IPS-20b (cell line): Measurements from ENCODE around the gene VCPKMT.
A peak's percentile ranks its signal among the peaks of the same experiment; 100 is the strongest.

ENCODE experiments used
- H3K27ac ChIP-seq: one replicate; pipeline ENCODE4 v1.5.1; 2013; ENCODE audit warnings: low read length
- H3K27me3 ChIP-seq: 2 replicates; pipeline ENCODE4 v1.6.1; 2013; ENCODE audit warnings: mild to moderate bottlenecking, low read length, inconsistent platforms; ENCODE audit not compliant: insufficient read depth
- H3K36me3 ChIP-seq: 2 replicates; pipeline ENCODE4 v1.6.1; 2013; ENCODE audit warnings: low read depth, mild to moderate bottlenecking, inconsistent platforms, low read length, moderate library complexity; ENCODE audit not compliant: insufficient read depth
- H3K4me1 ChIP-seq: 2 replicates; pipeline ENCODE4 v1.6.1; 2013; ENCODE audit warnings: mild to moderate bottlenecking, control low read depth, inconsistent platforms, low read length, moderate library complexity; ENCODE audit not compliant: insufficient read depth
- H3K4me3 ChIP-seq: 2 replicates; pipeline ENCODE4 v1.5.1; 2013; ENCODE audit warnings: mild to moderate bottlenecking, low read length, inconsistent platforms
- H3K9ac ChIP-seq: 2 replicates; pipeline ENCODE4 v1.6.1; 2013; ENCODE audit warnings: low read depth, mild to moderate bottlenecking, inconsistent platforms, low read length, moderate library complexity
- H3K9me3 ChIP-seq: 2 replicates; pipeline ENCODE4 v1.6.1; 2013; ENCODE audit warnings: mild to moderate bottlenecking, low read depth, low read length, inconsistent platforms; ENCODE audit not compliant: insufficient read depth

The VCPKMT gene

DNA sequence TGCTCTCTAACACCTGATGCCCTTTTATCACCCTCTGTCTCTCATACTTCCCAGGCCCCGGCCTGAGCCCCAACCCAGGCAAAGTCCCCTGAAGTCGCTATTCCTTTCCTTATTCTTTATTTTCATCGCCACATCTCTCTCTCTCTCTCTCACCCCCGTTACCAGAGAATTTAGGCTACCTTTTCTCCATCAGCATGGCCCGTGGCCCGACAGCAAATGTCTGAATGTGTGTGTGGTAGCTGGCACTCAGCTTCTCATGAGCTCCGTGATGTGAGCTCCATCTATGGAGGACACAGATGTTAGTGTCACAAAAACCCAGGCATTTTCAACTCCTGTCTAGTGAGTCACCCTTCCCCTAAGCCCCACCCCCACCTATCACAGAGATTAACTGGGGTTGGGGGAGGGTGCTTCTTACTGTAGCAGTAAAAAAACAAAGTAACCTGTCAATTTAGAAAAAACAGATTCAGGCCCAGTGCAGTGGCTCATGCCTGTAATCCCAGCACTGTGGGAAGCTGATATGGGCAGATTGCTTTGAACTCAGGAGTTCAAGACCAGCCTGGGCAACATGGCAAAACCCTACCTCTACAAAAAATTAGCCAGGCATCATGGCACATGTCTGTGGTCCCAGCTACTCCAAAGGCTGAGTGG lies 53.8 kb downstream of the VCPKMT start:
- Histone ChIP-seq H3K4me3 (no peak overlapping the region), H3K27ac (no peak overlapping the region), H3K4me1 (peaks cover 25% of the 10 kb centered on the region), H3K27me3 (no peaks in the 10 kb centered on the region), H3K9ac (no peak overlapping the region), H3K9me3 (no peaks in the 10 kb centered on the region), H3K36me3 (no peaks in the 10 kb centered on the region)

DNA sequence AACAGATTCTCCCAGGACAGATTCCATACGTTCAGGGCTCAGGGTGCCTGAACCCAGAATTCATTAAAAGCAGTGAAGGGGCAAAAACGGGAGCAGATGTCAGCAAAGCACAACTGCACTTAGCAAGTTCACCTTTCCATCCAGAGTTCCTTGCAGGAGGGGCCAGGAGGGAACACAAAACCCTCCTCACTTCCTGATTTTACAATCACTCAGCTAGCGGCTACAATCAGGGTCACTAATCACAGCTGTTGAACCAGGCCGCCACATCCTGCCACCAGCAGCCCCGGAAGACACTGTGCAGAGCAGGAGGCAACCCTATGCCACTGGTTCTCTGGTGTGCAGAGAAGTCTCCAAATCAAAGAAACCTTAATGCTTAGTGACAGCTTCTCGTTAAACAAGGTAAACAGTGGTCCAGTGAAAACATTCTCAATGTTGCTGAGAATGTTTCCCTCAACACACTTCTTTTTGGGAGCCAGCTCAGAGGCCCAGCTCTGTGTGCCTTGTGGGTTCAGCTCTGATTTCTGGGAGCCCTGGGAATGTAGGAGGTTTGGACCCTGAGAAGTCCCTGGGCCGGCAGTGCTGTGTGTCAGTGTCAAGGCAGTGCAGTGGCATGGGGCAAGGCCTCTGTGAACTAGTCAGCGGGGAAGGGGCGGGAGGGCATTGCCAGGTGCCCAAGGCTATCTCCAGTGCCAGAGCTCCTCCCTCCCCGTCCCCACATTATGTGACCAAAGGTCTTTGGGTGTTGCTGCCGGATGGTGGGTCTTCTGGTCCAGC lies 54.5 kb downstream of the VCPKMT start:
- Histone ChIP-seq H3K4me3 (no peak overlapping the region), H3K9me3 (no peaks in the 10 kb centered on the region), H3K27ac (peak overlapping the region; percentile 55), H3K36me3 (no peaks in the 10 kb centered on the region), H3K4me1 (peaks cover 25% of the 10 kb centered on the region), H3K27me3 (no peaks in the 10 kb centered on the region), H3K9ac (peak overlapping the region; percentile 55; the same call in 1 of the 2 replicates)

DNA sequence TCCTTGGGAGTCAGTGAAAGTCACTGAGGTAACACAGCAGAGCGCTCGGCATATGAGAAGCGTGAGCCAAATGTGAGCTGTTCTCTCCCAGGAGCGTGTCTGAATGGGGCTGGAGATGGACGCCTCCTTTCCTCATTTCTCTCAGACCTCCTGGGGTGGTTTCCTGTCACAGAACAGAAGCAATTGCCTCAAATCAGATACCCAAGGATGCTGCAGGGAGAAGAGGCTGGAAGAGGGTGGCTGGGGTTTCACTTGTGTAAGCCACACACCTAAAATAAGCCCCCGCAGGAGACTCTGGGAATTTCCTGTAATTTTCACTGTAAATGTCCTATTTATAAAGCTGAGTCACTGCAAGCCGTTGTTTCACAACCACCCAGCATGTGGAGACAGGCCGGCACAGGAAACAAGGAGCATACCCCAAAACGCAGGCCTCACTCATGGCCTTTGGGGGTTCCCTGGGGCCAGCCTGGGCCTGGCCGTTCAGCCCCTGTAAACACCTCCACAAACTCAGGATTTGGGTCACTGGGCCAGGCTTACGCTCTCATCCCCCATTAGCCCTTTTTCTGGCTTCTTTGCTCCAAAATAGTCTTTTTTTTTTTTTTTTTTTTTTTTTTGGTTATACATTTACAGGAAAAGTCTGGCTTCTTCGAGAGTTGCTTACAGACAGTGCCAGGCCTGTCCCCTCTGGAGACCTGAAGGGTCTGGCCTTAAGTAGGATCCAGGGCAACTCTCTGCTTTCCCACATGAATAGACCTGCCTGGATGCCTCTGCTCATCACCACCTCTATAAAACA lies 55.3 kb downstream of the VCPKMT start:
- no peaks in the 10 kb centered on the region for H3K9me3 ChIP-seq
- H3K27ac ChIP-seq = peak overlapping the region; percentile 55
- H3K9ac ChIP-seq = peak overlapping the region; percentile 55; the same call in 1 of the 2 replicates
- H3K4me1 ChIP-seq = peaks cover 25% of the 10 kb centered on the region
- H3K27me3 ChIP-seq = no peaks in the 10 kb centered on the region
- H3K36me3 ChIP-seq = no peaks in the 10 kb centered on the region
- no peak overlapping the region for H3K4me3 ChIP-seq

DNA sequence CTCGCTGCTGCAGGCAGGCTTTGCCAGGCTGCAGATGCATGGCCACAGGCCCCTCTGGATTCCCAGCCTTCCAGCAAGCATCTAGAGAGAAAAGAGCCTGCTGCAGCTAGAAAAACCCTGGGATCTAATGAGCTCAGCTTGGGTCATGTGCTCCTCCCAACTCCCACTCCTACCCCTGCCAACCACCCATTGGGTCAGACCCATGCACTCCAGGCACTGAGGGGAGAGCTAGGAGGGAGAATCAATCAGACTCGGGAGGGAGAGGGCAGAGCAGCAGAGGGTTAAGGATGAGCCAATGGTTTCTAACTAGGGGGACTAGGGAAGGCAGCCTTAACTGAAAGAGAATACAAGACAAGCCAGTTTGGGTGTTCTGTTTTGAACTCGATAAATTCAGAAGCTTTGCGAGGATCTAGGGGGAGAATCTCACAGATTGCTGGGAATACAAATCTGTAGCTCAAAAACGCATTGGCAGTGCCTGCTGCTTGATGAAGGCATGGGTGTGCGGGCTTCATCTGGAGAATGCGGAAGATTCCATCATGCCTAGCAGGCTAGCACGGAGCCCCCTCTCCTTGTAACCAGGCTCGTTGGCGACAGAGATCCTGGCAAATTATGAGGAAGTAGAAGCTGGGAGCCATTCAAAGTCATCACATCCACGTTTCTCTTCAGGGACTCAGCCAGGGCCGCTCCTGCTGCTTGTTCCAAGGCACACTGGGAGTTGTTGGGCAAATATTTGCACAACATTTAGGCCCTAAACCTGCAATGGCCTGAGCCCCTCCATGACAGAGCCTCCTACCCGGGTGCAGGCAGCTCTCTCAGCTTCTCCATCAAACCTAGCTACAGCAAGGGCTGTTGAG lies 56.4 kb downstream of the VCPKMT start:
- Histone ChIP-seq H3K4me1 (peaks cover 25% of the 10 kb centered on the region), H3K9me3 (no peaks in the 10 kb centered on the region), H3K4me3 (no peak overlapping the region), H3K27me3 (no peaks in the 10 kb centered on the region), H3K27ac (no peak overlapping the region), H3K9ac (no peak overlapping the region), H3K36me3 (no peaks in the 10 kb centered on the region)
